ENCODE measurements around the gene UAP1L1.

Gene UAP1L1

DNA sequence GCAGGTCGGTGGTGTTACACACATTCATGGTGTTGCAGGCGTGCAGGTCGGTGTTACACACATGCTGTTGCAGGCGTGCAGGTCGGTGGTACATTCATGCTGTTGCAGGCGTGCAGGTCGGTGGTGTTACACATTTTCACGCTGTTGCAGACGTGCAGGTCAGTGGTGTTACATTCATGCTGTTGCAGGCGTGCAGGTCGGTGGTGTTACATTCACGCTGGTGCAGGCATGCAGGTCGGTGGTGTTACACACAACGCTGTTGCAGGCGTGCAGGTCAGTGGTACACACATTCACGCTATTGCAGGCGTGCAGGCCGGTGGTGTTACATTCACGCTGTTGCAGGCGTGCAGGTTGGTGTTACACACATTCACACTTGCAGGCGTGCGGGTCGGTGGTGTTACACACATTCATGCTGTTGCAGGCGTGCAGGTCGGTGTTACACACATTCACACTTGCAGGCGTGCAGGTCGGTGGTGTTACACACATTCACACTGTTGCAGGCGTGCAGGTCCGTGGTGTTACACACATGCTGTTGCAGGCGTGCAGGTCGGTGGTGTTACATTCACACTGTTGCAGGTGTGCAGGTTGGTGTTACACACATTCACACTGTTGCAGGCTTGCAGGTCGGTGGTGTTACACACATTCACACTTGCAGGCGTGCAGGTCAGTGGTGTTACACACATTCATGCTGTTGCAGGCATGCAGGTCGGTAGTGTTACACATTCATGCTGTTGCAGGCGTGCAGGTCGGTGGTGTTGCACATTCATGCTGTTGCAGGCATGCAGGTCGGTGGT lies 26.1 kb downstream of the UAP1L1 start:
- DNase-seq: no peak

GRCh38 chr9:137105814-137106661 lies 28.7 kb downstream of the UAP1L1 start:
- DNase-seq: no peak

- no peak for DNase-seq
Observed at GRCh38 chr9:137106662-137107250, 29.4 kb downstream of the UAP1L1 start.

- no peak for DNase-seq
Observed at GRCh38 chr9:137107312-137107921, 30.1 kb downstream of the UAP1L1 start.

DNA sequence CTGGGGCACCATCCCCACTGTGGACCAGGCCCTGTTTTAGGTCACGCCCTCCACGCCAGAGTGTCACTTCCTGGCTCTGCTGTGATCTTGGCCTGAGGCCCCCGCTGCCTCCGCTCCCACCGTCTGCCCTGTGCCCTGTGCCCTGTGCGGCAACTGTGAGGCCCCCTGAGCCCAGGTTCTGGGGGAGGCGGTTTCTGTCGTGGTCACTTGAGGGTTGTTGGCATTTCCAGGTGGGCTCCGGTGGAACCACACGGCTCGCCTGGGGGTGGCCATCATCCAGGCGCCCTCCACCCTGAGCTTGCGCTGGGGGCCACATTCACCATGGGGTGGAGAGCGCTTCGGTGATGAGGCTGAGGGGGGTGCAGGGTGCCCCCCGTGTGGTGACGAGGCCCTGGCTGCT lies 30.7 kb downstream of the UAP1L1 start:
- DNase-seq: no peak

GRCh38 chr9:137108608-137109249 lies 31.4 kb downstream of the UAP1L1 start:
- DNase-seq: no peak

- DNase-seq: no peak
Observed at GRCh38 chr9:137109250-137110146, 32.2 kb downstream of the UAP1L1 start.

- no peak for DNase-seq
Observed at GRCh38 chr9:137110147-137110910, 33.0 kb downstream of the UAP1L1 start.

GRCh38 chr9:137110911-137111787 lies 33.8 kb downstream of the UAP1L1 start:
- no peak for DNase-seq

DNA sequence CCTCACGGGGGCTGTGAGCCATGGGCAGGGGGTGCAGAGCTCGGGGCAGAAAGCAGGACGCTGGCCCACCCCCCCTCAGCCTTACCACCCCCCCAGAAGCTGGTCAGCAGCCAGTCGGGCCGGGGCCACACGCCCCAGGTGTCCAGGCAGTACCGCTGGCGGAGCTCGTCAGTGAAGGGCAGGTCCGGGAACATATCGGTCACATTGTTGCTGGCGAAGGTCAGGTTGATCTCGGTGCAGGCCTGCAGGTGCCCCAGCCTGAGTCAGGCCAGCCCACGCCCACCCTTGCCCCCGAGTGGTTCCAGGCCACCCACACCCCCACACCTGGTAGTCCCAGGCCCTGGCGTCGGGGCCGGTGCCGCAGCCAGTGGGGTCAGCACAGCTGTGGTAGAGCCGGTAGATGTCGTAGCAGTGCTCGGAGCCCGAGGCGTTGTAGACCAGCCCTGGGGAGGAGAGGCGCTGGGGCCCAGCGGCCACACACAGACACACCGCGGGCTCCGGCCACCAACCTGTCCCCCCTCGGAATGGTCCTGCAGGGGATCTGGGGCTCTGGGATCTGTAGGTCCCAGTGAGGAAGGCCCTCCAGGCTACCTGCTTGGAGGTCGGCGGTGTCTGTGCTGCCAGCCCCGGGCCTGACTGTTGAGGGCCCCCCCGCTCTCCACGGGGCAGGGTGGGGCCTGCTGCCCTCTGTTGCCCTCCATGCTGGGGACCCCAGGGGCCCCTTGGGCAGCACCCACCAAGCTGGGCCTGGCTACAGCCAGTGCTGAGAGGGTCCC lies 34.7 kb downstream of the UAP1L1 start:
- no peak for DNase-seq

DNA sequence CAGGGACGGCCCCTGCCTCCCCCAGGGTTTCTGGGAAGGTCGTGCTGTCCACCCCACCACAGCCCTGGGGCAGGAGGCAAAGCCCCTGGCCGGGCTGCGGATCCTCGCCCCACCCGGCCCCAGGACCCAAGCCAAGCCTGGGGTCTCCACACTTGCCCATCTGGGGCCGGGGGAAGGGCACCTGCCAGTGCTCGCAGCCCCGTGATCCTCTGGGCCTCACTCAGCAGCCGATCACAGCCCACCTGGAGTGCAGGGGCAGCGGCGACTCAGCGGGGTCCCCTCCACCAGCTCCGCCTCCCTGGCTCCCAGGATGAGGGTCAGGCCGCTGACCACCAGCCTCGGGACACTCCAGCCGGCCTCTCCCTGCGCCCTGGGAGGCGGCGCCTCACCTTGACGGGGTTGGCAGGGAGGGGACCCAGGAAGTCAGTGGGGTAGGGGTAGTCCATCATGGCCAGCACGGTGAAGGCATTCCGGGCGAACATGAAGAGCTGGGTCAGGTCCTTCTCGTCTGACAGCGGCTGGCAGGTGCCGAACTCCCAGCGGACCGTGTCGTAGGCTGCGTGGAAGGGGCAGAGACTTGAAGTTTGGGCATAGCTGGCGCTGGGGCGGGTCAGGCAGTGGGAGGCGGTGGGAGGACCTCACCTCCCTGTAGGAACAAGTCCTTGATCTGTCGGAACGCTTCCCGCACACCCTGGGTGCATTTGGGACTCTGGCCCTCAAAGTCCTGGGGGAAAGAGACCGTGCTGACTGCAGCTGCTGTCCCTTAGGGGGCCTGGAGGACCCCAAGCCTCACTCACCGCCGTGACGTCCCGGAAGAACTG lies 35.5 kb downstream of the UAP1L1 start:
- no peak for DNase-seq

GRCh38 chr9:137113385-137114159 lies 36.3 kb downstream of the UAP1L1 start:
- DNase-seq: peak in 1 of 2 experiments; percentile 11

DNA sequence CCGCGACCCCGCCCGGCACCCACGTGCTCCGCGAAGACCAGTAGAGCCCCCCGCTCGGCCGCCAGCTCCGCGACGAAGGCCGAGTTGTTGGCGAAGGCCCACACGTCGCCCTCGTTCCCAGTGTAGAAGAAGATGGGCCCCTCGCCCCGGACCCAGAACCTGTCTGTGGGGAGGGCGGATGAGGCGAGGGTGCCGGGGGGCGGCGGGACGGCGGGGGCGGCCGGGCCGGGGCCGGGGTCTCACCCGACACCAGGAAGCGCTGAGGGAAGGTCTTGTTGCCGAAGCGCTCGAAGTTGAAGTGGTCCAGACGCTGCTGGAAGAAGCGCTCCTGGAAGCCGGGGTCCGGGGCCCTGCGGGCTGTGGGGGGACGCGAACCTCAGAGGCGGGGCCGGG lies 36.9 kb downstream of the UAP1L1 start:
- DNase-seq: peak in 1 of 2 experiments; percentile 48

- peak in 1 of 2 experiments; percentile 64 for DNase-seq
Observed at GRCh38 chr9:137114613-137115393, 37.5 kb downstream of the UAP1L1 start, which contains the start of gene DPP7. Gene DPP7 (minus strand): TSS chr9:137114733. CDS start chr9:137114713, 20 bp downstream.

GRCh38 chr9:137115394-137116026 lies 38.2 kb downstream of the UAP1L1 start:
- no peak for DNase-seq
